H1 (cell line): ENCODE data around the gene NAA10. TPM values are rescaled to one million over a fixed set of nuclear protein-coding genes. Genes with fewer than 3 reads are reported as not detected.

Source experiments
- BACH1 ChIP-seq: IDR thresholded peaks from 2 replicates; pipeline ENCODE4 v1.6.1; 2012; ENCODE audit warnings: low read length, improper control_type of control experiment
- CBX8 ChIP-seq: fragments of 300-800, 300-1000 bp; sonication (generic); IDR thresholded peaks from 2 replicates; pipeline ENCODE4 v1.7.1; 2016; ENCODE audit warnings: low read depth, low read length, borderline replicate concordance
- KDM5A ChIP-seq: fragments of 200-600 bp; IDR thresholded peaks from 2 replicates; pipeline ENCODE4 v1.7.1; 2012; ENCODE audit warnings: mild to moderate bottlenecking, low read length, inconsistent platforms, mixed read lengths
- USF2 ChIP-seq: IDR thresholded peaks from 2 replicates; pipeline ENCODE4 v1.6.1; 2011; ENCODE audit warnings: low read length, improper control_type of control experiment
- polyA plus RNA-seq, 7 experiments: library from polyadenylated mRNA; depleted of rRNA in 3 of 7; stranded (reverse) in 5 of 7; unstranded in 2 of 7; fragments of >200 nt in 5 of 7; fragments of 200-250 nt in 2 of 7; gene quantifications; 1 replicate in 5 of 7; 2 replicates in 1 of 7; 4 replicates in 1 of 7; pipeline versions ENCODE4 v1.2.1 to v1.2.3, GENCODE V29; 2011 to 2013; ENCODE audit warnings: missing spikeins in 2 of 7, mixed read lengths in 2 of 7
- total RNA-seq: library from RNA; stranded (reverse); fragmentation: NEBNext Ultra II Directional; extraction: Animal tissue kit (Norgen Biotek cat#: 25700); gene quantifications from 2 replicates; pipeline ENCODE4 v1.2.1, GENCODE V29; 2021

Gene NAA10
- total and polyA plus RNA-seq, 2 of the 8 experiments (the other 6 are each of a cell fraction or from before 2014, with no cell fraction given), result 80.4 to 98.8 TPM

DNA sequence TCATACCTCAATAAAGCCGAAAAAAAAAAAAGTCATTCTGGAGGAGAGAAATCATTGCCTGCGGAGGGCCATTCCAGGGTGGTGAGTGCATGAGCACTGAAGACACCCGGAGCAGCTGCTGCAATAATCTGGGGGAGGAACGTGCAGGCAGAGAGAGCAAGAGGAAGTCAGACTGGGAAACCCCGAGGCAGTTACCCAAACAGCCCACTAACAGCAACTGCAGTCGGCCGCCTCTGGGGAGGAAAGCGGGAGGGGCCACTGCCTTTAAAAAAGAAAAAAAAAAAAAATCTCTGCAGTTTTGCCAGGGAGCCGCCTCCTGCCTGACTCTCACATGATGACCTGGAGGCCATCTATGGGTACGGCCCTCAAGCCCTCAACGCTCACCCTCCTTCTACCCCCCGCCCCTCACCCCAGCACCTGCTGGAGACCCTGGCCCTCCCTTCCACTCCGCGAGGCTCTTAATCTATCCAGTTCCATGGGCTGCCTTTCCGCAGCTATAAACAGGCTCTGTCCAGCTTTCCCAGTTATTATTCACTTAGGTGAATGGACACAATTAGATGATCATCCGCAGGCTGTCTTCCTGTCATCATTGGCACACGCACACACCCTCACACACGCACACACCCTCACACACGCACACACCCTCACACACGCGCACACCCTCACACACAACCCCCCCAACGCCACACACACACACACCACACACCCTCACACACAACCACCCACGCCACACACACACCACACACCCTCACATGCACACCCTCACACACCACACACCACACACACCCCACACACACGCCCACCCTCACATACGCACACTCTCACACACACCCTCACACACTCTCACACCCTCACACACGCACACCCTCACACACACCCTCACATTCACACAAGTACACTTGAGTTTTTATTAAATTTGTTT lies 33.7 kb downstream of the NAA10 start (continued):
- no peak for TF ChIP-seq CBX8
- TF ChIP-seq BACH1, result no peak
- no peak for TF ChIP-seq USF2
- no peak for TF ChIP-seq KDM5A
